CD4-positive, alpha-beta T cell treated with Interleukin-4 for 1 hour (primary cell): ENCODE data around the gene KPNA1.

ENCODE experiments used
- DNase-seq, 2 donors: peaks; one replicate each; pipeline ENCODE4 v3.0.0-alpha.2; 2020 to 2022

KPNA1 gene

GRCh38 chr3:122514123-122515019 is at the start of gene KPNA1:
KPNA1 (minus strand) TSS chr3:122514939; CDS start chr3:122496565, 18,374 bp downstream.
- peak; percentile 88 to 89 for DNase-seq

DNA sequence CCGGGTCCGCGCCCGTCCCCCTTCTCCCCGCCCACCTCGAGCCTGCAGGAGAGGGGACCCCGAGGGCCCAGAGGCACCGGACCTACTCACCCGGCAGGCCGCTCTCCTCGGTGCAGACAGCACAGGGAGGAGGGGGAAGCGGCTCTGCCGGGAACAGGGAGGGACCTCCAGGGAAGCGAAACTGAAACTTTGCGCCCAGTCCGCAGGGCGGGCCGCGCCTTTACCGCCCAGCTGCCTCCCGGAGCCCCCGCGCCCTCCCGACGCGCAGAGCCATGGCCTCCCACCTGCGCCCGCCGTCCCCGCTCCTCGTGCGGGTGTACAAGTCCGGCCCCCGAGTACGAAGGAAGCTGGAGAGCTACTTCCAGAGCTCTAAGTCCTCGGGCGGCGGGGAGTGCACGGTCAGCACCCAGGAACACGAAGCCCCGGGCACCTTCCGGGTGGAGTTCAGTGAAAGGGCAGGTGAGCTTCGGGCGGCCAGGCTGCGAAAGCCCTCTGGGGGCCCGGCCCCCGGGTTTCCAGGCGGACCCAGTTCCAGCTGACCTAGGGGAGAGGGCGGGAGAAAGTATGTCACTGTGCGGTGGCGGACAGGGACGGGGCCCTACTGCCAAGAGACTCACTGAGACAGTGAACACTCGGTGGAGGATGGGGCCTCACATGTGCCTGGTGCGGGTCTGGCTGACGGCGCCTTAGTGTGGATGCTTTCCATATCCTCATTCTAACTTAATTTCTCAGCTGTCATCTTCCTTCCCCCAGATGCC is 49.6 kb upstream of the KPNA1 start, which contains the start of the genes DTX3L and PARP9:
DTX3L (plus strand) TSS at position 184 of the 758 bp plus-strand sequence; CDS start at position 273, 89 bp downstream.
PARP9 (minus strand) TSS at position 146 of the 758 bp plus-strand sequence. CDS start 4,680 bp downstream, outside the sequence.
- DNase-seq = peak; percentile 80 to 81

DNA sequence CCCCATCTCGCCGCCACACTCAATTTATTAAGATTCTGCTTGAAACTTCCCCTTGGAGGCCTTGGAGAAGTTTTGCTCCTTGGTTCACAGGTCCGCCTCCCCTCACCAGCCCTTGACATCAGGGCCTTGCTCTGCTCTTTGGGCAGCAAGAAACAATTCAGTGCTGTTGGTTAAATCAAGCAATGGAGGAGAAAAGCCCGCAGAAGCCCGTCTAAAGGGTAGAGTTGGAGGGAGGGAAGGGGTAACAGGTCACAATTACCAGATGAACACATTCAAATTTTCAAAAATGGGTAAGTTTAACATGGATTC is 48.9 kb upstream of the KPNA1 start:
- no peak for DNase-seq

DNA sequence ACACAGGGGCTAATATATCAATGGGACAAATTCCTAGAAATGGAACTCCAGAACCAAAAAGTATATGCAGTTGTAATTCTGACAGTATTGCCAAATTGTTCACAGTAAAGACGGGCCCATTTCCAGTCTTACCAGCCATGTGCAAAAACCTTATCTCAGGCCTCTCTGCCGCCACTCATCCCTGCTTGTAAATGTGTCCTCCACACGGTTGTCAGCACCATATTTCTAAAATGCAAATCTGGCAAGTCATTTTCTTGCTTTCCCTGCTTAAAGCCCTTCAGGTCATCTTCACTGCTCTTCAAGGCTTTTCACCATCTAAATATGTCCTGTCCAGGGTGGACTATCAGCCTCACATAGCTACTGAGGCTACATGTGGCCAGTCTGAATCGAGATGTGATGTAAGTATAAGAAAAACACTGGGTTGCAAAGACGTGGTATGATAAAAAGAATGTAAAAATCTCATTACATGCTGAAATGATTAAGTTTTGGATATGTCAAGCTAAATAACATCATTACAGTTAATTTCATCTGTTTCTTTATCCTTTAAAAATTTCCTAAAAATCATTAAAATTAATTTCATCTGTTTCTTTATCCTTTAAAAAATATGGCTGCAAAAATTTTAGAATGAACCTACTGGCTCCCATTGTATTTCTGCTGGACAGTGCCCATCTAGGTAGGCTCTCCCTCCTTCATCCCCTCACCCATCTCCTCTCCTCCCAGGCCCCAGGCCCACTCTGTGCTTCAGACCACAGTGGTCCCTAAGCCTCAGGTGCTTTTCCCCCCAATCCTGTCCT is 48.4 kb upstream of the KPNA1 start:
- no peak for DNase-seq

GRCh38 chr3:122560680-122561079 is 45.9 kb upstream of the KPNA1 start:
- DNase-seq = peak; percentile 64 to 80

GRCh38 chr3:122559906-122560305 is 45.2 kb upstream of the KPNA1 start:
- no peak for DNase-seq

DNA sequence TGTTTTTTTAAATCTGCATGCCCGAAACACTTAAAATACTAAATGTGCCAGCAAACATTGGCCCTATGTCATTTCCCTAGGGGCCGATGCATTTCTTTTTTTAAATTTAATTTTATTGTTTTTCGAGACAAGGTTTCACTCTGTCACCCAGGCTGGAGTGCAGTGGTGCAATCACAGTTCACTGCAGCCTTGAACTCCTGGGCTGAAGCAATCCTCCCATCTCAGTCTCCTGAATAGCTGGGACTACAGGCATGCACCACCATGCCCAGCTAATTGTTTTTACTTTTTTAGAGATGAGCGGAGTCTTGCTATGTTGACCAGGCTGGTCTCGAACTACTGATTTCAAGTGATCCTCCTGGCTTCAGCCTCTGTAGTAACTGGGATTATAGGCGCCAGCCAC is 43.9 kb upstream of the KPNA1 start:
- DNase-seq = no peak

- no peak for DNase-seq
Observed at GRCh38 chr3:122557356-122557755, 42.6 kb upstream of the KPNA1 start.

DNA sequence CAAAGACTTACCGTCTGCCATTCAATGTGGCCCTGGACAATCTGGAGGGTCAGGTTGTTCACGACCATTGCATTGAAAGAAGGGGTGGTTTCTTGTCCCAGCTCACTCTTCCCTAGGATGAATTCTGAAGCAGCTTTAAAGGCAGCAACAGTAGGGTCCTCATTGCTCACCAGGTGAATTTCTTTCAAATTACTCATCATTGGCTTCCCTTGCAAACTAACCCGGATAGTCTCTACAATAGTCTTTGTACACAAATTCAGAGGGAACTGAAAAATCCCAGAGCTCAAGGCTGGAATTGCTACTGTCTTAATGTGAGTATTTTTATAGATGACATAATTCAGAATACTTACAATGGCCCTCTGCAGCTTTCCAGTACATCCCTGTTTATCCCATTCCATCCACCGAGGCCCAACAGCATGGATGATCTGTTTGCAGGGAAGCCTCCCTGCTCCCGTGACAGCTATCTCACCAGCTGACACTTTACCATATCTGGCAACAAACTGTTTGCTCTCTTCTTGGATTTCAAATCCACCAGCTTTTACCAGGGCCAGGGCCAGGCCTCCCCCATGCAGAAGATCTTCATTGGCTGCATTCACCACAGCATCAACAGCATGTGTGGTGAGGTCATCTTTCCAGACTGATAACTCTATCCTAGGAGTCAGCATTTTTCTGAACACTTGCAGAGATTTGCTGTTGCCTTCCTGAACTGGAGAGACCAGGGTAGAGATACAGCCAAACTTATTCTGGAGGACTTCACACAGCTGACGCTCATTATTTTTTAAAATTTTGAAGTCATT is 40.7 kb upstream of the KPNA1 start:
- DNase-seq = no peak

DNA sequence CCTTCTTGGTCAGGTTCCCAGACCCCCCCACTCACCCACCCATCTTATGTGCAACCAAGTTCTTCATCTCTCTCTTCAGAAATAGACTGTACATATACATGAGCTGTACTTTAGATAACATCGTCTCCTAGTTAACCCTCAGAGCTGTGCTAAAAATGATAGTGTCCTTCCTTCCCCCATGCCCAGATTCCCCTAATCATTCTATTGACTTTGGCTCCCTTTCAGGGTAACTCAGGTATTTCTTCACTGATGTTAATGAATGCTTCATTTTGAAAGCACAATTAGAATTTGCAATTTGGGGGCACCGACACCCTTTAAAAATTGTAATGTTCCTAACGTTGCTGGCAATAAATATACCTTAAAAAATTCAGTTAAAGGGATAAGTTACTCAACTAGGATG is 38.4 kb upstream of the KPNA1 start:
- DNase-seq = no peak

DNA sequence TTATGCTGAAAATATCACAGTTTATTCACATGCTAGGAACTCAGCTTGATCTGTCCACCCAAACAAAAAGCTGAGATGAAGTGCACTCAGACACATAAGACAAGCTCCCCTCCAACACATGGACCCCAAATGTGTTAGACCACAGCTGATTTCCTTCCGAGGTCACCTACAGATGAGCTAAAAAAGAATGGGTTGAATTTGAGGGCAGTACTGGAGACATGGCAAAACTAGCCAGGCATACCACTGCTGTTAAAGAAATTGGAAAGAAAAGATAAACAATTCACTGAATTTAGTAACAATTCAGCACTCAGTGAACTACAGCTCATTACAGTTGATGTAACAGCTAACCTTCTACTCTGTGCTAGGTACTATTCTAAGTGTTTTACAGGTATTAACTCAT is 33.9 kb upstream of the KPNA1 start:
- DNase-seq = no peak

DNA sequence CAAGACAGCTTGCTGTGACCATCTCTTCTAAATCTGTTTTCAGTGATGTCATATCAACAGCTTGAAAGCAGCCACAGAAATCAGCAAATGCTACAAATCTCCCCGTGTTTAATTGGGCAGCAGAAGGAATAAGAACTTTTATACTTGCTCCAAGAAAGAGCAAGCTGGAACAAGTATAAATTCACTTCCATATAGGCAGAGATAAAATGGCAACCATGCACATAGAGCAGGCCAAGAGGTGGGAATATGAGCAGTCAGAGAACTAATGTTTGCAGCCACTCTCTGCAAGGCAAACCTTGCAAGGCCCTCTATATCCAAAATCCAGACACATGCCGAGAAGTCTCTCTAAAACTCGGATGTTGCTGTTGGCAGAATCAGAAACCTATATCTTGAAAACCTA is 33.3 kb upstream of the KPNA1 start:
- no peak for DNase-seq

- DNase-seq = no peak
Observed at GRCh38 chr3:122546151-122546550, 31.4 kb upstream of the KPNA1 start.

- no peak for DNase-seq
Observed at GRCh38 chr3:122538956-122539490, 24.3 kb upstream of the KPNA1 start.

DNA sequence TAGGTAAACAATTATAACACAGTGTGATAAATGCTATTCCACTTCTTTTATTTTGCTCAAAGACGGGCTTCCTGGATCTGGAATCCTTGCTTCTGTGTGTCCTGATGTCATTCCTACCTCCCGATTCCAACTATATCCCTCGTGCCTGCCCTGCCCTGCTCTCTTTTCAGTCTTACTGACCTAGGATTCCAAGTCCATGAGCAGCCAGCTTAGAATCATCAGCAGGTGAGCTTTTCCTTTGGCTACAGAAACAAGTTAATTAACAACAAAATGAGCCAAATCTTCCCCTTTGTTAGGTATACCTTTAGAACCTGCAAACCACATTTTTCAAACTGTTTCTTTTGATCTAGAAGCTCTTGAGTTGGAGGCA is 21.9 kb upstream of the KPNA1 start:
- DNase-seq = no peak

GRCh38 chr3:122535964-122536631 is 21.4 kb upstream of the KPNA1 start:
- DNase-seq = no peak

DNA sequence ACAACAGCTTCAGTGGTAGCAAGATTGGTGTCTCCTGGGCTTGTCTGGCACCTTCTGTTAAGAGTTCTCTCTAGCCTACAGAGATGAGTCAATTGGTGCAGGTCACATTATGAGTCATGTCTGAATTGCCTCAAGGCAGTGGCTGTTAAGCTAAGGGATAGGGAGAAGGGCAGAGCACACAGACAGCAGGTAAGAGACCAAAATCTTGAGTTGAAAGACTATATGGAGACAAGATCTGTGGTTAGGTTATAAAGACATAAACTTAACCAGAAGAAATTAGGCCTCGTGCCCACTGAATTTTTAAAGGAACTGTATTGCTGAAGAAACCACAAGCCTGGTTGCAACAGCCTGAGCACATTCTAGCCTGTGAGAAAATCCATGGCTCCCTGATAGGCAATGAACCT is 19.2 kb upstream of the KPNA1 start:
- DNase-seq = no peak

DNA sequence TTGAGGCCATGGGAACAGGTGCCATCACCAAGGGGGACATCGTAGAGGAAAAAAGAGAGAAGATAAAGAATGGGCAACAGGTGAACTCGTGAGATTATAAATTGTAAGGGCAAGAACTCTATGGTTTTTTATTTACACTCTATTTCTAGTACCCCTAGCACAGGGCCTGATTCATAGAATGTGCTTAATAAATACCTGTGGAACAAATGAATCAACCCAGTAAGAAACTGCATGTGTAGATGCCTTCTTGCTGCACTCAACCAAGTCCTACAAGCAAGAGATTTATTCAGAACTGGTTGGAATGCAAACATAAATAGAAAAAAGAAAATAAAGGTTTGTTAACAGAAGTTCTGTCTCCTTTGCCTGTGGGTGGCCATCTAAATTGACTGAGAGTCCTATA is 18.7 kb upstream of the KPNA1 start:
- DNase-seq = no peak

- no peak for DNase-seq
Observed at GRCh38 chr3:122530164-122530563, 15.4 kb upstream of the KPNA1 start.

GRCh38 chr3:122523317-122523716 is 8.6 kb upstream of the KPNA1 start:
- DNase-seq = no peak

GRCh38 chr3:122520861-122521260 is 6.1 kb upstream of the KPNA1 start:
- DNase-seq = no peak

DNA sequence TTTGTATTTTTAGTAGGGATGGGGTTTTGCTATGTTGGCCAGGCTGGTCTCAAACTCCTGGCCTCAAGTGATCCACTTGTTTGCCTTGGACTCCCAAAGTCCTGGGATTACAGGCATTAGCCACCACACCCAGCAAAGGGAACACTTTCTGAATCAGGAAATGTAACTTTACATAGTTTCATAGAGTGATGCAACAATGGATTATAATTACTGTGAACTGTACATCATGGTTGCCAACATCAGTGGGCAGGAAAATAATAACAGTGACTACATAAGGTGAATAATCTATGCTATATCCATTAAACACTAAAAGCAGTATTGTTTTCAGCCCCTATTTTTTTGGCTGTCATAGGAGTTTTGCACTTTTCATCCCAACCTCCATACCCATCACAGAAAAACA is 5.0 kb upstream of the KPNA1 start:
- no peak for DNase-seq
